Osteoblast (primary cell): ENCODE measurements around the gene EN1. TPM values are rescaled to one million over a fixed set of nuclear protein-coding genes. Genes with fewer than 3 reads are reported as not detected.
A peak's percentile ranks its signal among the peaks of the same experiment; 100 is the strongest.

ENCODE experiments used
- DNase-seq: peaks from one replicate; pipeline ENCODE4 v3.0.0; 2011; ENCODE audit warnings: low spot score, mixed read lengths; ENCODE audit not compliant: insufficient read length; ENCODE audit errors: missing footprints
- H2AFZ ChIP-seq: 2 replicates; pipeline ENCODE4 v1.6.0; 2011; ENCODE audit warnings: mild to moderate bottlenecking, low read length
- H3K27ac ChIP-seq: 2 replicates; pipeline ENCODE4 v1.5.1; 2011; ENCODE audit warnings: mild to moderate bottlenecking, low read depth, low read length, moderate library complexity
- H3K27me3 ChIP-seq: 2 replicates; pipeline ENCODE4 v1.6.0; 2012; ENCODE audit warnings: mild to moderate bottlenecking, control low read depth, inconsistent platforms, low read length, moderate library complexity; ENCODE audit not compliant: insufficient read depth
- H3K36me3 ChIP-seq: 2 replicates; pipeline ENCODE4 v1.5.1; 2011; ENCODE audit warnings: mild to moderate bottlenecking, low read length, control low read depth, moderate library complexity; ENCODE audit not compliant: insufficient read depth
- H3K4me1 ChIP-seq: 2 replicates; pipeline ENCODE4 v1.5.1; 2011; ENCODE audit warnings: mild to moderate bottlenecking, low read length, control low read depth, moderate library complexity; ENCODE audit not compliant: insufficient read depth
- H3K4me2 ChIP-seq: 2 replicates; pipeline ENCODE4 v1.6.0; 2011; ENCODE audit warnings: mild to moderate bottlenecking, low read length; ENCODE audit not compliant: insufficient read depth
- H3K4me3 ChIP-seq: fragments of 200-600 bp; sonication (generic); 3 replicates; pipeline ENCODE4 v1.5.1; 2012; ENCODE audit warnings: mild to moderate bottlenecking, low read length, inconsistent platforms; ENCODE audit not compliant: insufficient read depth
- H3K79me2 ChIP-seq: 2 replicates; pipeline ENCODE4 v1.6.0; 2012; ENCODE audit warnings: mild to moderate bottlenecking, low read length, control low read depth, inconsistent platforms; ENCODE audit not compliant: insufficient read depth
- H3K9me3 ChIP-seq: 2 replicates; pipeline ENCODE4 v1.5.1; 2011; ENCODE audit warnings: low read depth, low read length, control low read depth
- H4K20me1 ChIP-seq: 2 replicates; pipeline ENCODE4 v1.6.0; 2012; ENCODE audit warnings: mild to moderate bottlenecking, low read length, control low read depth; ENCODE audit not compliant: insufficient read depth
- CTCF ChIP-seq: IDR thresholded peaks from 2 replicates; pipeline ENCODE4 v1.5.1; 2011; ENCODE audit warnings: mild to moderate bottlenecking, low read depth, low read length, moderate library complexity; ENCODE audit errors: extremely low read depth
- total RNA-seq: library from RNA; depleted of rRNA; stranded (reverse); fragments of >200 nt; gene quantifications from 2 replicates; pipeline ENCODE4 v1.2.3, GENCODE V29; 2012

The EN1 gene
- total RNA-seq, 1 donor = 0.72 TPM

GRCh38 chr2:118811514-118812115 lies 35.8 kb downstream of the EN1 start:
- no peaks in the 10 kb centered on the region for H4K20me1 ChIP-seq
- no peak overlapping the region for H3K4me2 ChIP-seq
- H3K4me1 ChIP-seq = no peaks in the 10 kb centered on the region
- no peak for TF ChIP-seq CTCF
- peak; percentile 37 for DNase-seq
- no peaks in the 10 kb centered on the region for H3K79me2 ChIP-seq
- H3K4me3 ChIP-seq = no peak overlapping the region
- H3K36me3 ChIP-seq = no peaks in the 10 kb centered on the region
- H3K9me3 ChIP-seq = no peaks in the 10 kb centered on the region
- H3K27me3 ChIP-seq = peaks cover 5% of the 10 kb centered on the region
- no peak overlapping the region for H3K27ac ChIP-seq
- no peak overlapping the region for H2AFZ ChIP-seq

DNA sequence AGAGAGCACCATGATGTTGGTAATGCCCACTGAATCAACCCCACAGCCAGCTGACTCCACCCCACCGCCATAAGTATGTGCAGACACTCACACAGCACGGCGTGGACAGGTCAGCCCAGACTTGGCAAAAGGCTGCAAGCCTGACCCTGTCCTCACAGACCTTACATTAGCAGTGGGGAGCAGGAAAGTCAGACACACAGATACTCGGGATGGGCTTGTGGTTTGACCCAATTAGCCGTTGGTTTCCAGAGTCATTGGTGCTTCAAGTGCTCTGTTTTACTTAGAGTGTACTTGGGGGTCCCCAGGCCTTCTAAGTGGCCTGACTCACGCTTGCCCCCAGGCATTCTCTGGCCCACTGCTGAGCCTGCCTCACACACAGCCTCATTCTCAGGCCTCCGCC lies 36.7 kb downstream of the EN1 start:
- Histone ChIP-seq H3K4me2 (no peak overlapping the region), H3K9me3 (no peaks in the 10 kb centered on the region), H3K27ac (no peak overlapping the region), H3K4me3 (no peak overlapping the region), H3K27me3 (peaks cover 5% of the 10 kb centered on the region), H2AFZ (no peak overlapping the region), H3K36me3 (no peaks in the 10 kb centered on the region), H3K4me1 (no peaks in the 10 kb centered on the region), H4K20me1 (no peaks in the 10 kb centered on the region), H3K79me2 (no peaks in the 10 kb centered on the region)
- no peak for TF ChIP-seq CTCF
- DNase-seq = no peak

DNA sequence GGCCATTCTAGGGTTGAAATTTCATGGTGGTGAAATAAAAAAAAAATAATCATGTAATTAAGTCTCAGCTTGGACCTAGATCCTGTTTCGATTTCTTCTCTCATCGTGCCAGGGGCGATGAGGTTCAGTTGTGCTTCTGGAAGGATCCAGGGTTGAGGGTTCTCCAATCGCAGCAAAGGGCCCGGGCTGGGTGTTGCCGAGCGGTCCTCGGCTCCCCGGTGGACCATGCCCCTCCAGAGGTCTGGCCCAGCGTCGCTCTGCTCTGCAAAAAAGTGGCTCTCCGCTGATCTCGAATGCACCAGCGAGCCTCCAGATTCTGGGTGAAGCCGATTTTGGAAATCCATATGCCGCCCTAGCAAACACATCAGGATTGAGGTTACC lies 39.0 kb downstream of the EN1 start:
- Histone ChIP-seq H3K79me2 (no peaks in the 10 kb centered on the region), H3K4me3 (no peak overlapping the region), H3K4me1 (no peaks in the 10 kb centered on the region), H4K20me1 (no peaks in the 10 kb centered on the region), H3K27ac (no peak overlapping the region), H3K9me3 (no peaks in the 10 kb centered on the region), H2AFZ (no peak overlapping the region), H3K27me3 (peaks cover 5% of the 10 kb centered on the region), H3K36me3 (no peaks in the 10 kb centered on the region), H3K4me2 (peak overlapping the region; percentile 32)
- DNase-seq = no peak
- no peak for TF ChIP-seq CTCF

- no peak for TF ChIP-seq CTCF
- no peak overlapping the region for H2AFZ ChIP-seq
- no peak overlapping the region for H3K27ac ChIP-seq
- H3K4me1 ChIP-seq = no peaks in the 10 kb centered on the region
- H3K27me3 ChIP-seq = peaks cover 5% of the 10 kb centered on the region
- H3K9me3 ChIP-seq = no peaks in the 10 kb centered on the region
- no peak overlapping the region for H3K4me2 ChIP-seq
- H4K20me1 ChIP-seq = no peaks in the 10 kb centered on the region
- no peak for DNase-seq
- H3K36me3 ChIP-seq = no peaks in the 10 kb centered on the region
- H3K79me2 ChIP-seq = no peaks in the 10 kb centered on the region
- H3K4me3 ChIP-seq = no peak overlapping the region
These were observed 39.6 kb downstream of the EN1 start for GRCh38 chr2:118807668-118808428.
